NCI-H146 treated with DMSO at 0.1 percent for 48 hours (cell line): ENCODE data around the gene STRA6.

Experiments
- DNase-seq: peaks from one replicate; lab custom pipeline; 2025; ENCODE audit not compliant: unreplicated experiment; lab: John Stamatoyannopoulos, UW

The STRA6 gene

GRCh38 chr15:74133694-74134386, 68.7 kb downstream of the STRA6 start:
- no peak for DNase-seq

GRCh38 chr15:74132681-74133651, 69.6 kb downstream of the STRA6 start:
- DNase-seq, result no peak

- DNase-seq, result no peak
Observed at GRCh38 chr15:74131628-74132413, 70.8 kb downstream of the STRA6 start.

- DNase-seq, result no peak
Observed at GRCh38 chr15:74130849-74131627, 71.5 kb downstream of the STRA6 start.

GRCh38 chr15:74130155-74130848, 72.3 kb downstream of the STRA6 start, which contains the start of gene ISLR2:
Gene ISLR2, plus strand, starts transcription at chr15:74130586. Its CDS starts 2,169 bp downstream, at chr15:74132755.
- no peak for DNase-seq

- no peak for DNase-seq
Observed at GRCh38 chr15:74129586-74130154, 72.9 kb downstream of the STRA6 start.
